ENCODE results near the gene CCDC183.
"Not testable (repeated sequence)": the region's sequence is repeated elsewhere in the genome, so short reads cannot be mapped to it uniquely, and the experiment has no call there.

Gene CCDC183

GRCh38 chr9:136786451-136786850 lies 9.7 kb upstream of the CCDC183 start:
- no peak overlapping the region for H3K27ac ChIP-seq (ENCODE audit: low read depth, low read length)
- peaks cover 2% of the 10 kb centered on the region; the same call in 1 of the 2 replicates for H3K79me2 ChIP-seq (ENCODE audit: control insufficient read depth, low read length)
- H3K4me2 ChIP-seq (ENCODE audit: low read length): no peak overlapping the region
- H3K4me1 ChIP-seq (ENCODE audit: control insufficient read depth, low read length): peaks cover 14% of the 10 kb centered on the region
- no peaks in the 10 kb centered on the region for H3F3A ChIP-seq (ENCODE audit: control insufficient read depth, insufficient read depth)
- no peaks in the 10 kb centered on the region for H4K20me1 ChIP-seq (ENCODE audit: control insufficient read depth, insufficient read depth, low read depth, low read length)
- no peaks in the 10 kb centered on the region for H3K9me2 ChIP-seq (replicated peaks; ENCODE audit: control insufficient read depth, low read length)
- no peaks in the 10 kb centered on the region for H3K36me3 ChIP-seq (ENCODE audit: control insufficient read depth, low read length)
- no peak for TF ChIP-seq EZH2phosphoT487 (IDR thresholded peaks at IDR 0.05; ENCODE audit: borderline replicate concordance, low read length)
- no peak for TF ChIP-seq CTCF (IDR thresholded peaks at IDR 0.05; ENCODE audit: low read depth, low read length, poor library complexity, severe bottlenecking)
- peaks cover 19% of the 10 kb centered on the region for H3K27me3 ChIP-seq (ENCODE audit: control insufficient read depth, low read length)
- H3K9me3 ChIP-seq (ENCODE audit: control insufficient read depth, insufficient read depth, low read length): no peaks in the 10 kb centered on the region
- no peak overlapping the region for H3K4me3 ChIP-seq (ENCODE audit: low read length)

- H3F3A ChIP-seq (ENCODE audit: control insufficient read depth, insufficient read depth): not testable (repeated sequence)
These were observed 9.2 kb upstream of the CCDC183 start for GRCh38 chr9:136786983-136787382.

GRCh38 chr9:136787690-136788400 lies 8.3 kb upstream of the CCDC183 start:
- Histone ChIP-seq H3K79me2 (ENCODE audit: control insufficient read depth, low read length) (peaks cover 3% of the 10 kb centered on the region; the same call in 1 of the 2 replicates), H3K27ac (ENCODE audit: low read depth, low read length) (no peak overlapping the region), H3K27me3 (ENCODE audit: control insufficient read depth, low read length) (peaks cover 19% of the 10 kb centered on the region), H3K9me2 (replicated peaks; ENCODE audit: control insufficient read depth, low read length) (no peaks in the 10 kb centered on the region), H3F3A (ENCODE audit: control insufficient read depth, insufficient read depth) (no peaks in the 10 kb centered on the region), H4K20me1 (ENCODE audit: control insufficient read depth, insufficient read depth, low read depth, low read length) (no peaks in the 10 kb centered on the region), H3K4me1 (ENCODE audit: control insufficient read depth, low read length) (peaks cover 24% of the 10 kb centered on the region), H3K9me3 (ENCODE audit: control insufficient read depth, insufficient read depth, low read length) (no peaks in the 10 kb centered on the region), H3K36me3 (ENCODE audit: control insufficient read depth, low read length) (peaks cover 5% of the 10 kb centered on the region; the same call in 1 of the 2 replicates), H3K4me3 (ENCODE audit: low read length) (no peak overlapping the region), H3K4me2 (ENCODE audit: low read length) (no peak overlapping the region)
- TF ChIP-seq CTCF (IDR thresholded peaks at IDR 0.05; ENCODE audit: low read depth, low read length, poor library complexity, severe bottlenecking) (peak; percentile 81), EZH2phosphoT487 (IDR thresholded peaks at IDR 0.05; ENCODE audit: borderline replicate concordance, low read length) (no peak)

More at GRCh38 chr9:136786983-136787382, 9.2 kb upstream of the CCDC183 start:
- not testable (repeated sequence) for H3K27ac ChIP-seq (ENCODE audit: low read depth, low read length); H3K9me2 ChIP-seq (replicated peaks; ENCODE audit: control insufficient read depth, low read length); H3K36me3 ChIP-seq (ENCODE audit: control insufficient read depth, low read length); H3K79me2 ChIP-seq (ENCODE audit: control insufficient read depth, low read length); H3K4me2 ChIP-seq (ENCODE audit: low read length); H4K20me1 ChIP-seq (ENCODE audit: control insufficient read depth, insufficient read depth, low read depth, low read length); H3K4me3 ChIP-seq (ENCODE audit: low read length); H3K9me3 ChIP-seq (ENCODE audit: control insufficient read depth, insufficient read depth, low read length)
- H3K27me3 ChIP-seq (ENCODE audit: control insufficient read depth, low read length): peaks cover 19% of the 10 kb centered on the region
- H3K4me1 ChIP-seq (ENCODE audit: control insufficient read depth, low read length): peaks cover 19% of the 10 kb centered on the region

GRCh38 chr9:136788644-136789522 lies 7.3 kb upstream of the CCDC183 start:
- not testable (repeated sequence) for H3K79me2 ChIP-seq (ENCODE audit: control insufficient read depth, low read length); H3K9me2 ChIP-seq (replicated peaks; ENCODE audit: control insufficient read depth, low read length); H3K4me2 ChIP-seq (ENCODE audit: low read length); H3K4me3 ChIP-seq (ENCODE audit: low read length); H3K9me3 ChIP-seq (ENCODE audit: control insufficient read depth, insufficient read depth, low read length); H3F3A ChIP-seq (ENCODE audit: control insufficient read depth, insufficient read depth); H3K36me3 ChIP-seq (ENCODE audit: control insufficient read depth, low read length); H4K20me1 ChIP-seq (ENCODE audit: control insufficient read depth, insufficient read depth, low read depth, low read length); H3K27ac ChIP-seq (ENCODE audit: low read depth, low read length)
- peaks cover 19% of the 10 kb centered on the region for H3K27me3 ChIP-seq (ENCODE audit: control insufficient read depth, low read length)
- peaks cover 24% of the 10 kb centered on the region for H3K4me1 ChIP-seq (ENCODE audit: control insufficient read depth, low read length)

Measured in DOHH2 (cell line).